Activated CD4-positive, alpha-beta T cell treated with anti-CD3 and anti-CD28 coated beads, Interleukin-2, amount 50 U/mL, for 48 hours (primary cell): ENCODE data around the gene MTHFD2L.
"Not testable (repeated sequence)": the region's sequence is repeated elsewhere in the genome, so short reads cannot be mapped to it uniquely, and the experiment has no call there.

Experiments used
- DNase-seq, 2 experiments: peaks; one replicate each; pipeline ENCODE4 v3.0.0-alpha.2; 2020

The MTHFD2L gene

DNA sequence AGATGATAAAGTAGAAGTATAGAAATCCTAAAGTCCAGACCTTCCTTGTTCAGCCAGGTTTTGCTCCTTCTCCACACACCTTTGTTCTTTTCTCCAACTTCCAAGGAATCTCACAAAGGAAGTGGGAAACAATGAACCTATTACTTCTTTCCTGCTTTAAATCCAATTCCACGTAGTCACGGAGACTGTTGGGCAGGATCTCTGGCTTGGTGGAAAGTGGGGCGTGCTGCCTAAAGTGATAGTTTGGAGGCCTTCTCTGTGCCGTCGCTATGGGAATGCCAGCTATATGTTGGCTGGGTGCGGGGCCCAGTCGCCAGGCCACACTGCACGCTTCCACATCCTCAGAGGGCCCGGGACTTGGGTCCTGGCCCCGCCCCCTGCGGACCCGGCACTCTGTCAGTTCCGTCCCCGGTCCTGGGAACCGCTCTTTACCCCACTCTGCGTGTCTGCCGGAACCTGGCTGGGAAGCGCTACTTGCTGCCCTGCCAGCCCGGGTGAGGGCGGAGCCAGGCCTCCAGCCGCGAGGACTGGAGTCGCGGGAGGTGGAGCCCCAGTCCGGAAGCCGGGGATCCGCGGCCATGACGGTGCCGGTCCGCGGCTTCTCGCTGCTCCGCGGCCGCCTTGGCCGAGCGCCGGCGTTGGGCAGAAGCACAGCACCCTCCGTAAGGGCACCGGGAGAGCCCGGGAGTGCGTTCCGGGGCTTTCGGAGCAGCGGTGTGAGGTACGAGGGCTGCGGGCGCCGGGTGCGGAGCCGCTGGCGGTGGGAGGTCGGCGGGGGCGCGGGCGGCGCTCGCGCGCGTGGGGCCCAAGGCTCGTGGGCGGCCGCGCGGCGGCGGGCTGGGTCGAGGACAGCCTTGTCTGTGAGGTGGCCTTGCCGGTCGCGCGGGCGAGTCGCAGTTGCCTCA is at the start of gene MTHFD2L:
Gene MTHFD2L (plus strand): TSS at position 558 of the 905 bp plus-strand sequence. CDS start 21 bp downstream, at position 579.
- peak; percentile 86 to 89 for DNase-seq

DNA sequence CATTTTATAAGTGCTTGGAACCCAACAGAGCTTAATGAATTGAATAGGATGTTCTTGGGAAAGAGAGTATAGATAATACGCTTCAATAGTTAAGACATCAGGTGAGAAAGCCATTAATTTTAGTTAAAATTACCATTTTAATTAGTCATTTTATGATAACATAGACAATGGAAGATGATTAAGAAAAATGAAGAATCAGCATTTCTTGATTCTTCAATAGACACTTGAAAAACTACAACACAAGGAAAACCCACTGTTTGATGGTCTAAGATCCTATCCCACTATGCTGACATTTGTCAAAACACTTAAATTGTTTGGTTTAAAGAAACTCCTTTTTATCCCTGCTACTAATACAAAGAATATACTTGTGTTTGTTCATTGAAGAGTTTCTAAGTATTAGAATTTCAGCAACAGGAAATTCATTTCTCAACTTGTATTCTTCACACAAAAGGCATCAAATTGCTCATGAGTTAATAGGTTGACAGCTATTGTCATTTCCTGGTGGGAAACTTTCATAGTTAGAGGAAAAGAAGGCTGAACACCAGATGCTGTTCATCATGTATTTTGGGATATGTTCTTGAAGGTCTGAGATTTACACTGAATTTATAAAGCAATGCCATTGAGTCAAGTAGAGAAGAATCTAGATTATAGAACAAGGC is 49.3 kb upstream of the MTHFD2L start:
- no peak for DNase-seq

DNA sequence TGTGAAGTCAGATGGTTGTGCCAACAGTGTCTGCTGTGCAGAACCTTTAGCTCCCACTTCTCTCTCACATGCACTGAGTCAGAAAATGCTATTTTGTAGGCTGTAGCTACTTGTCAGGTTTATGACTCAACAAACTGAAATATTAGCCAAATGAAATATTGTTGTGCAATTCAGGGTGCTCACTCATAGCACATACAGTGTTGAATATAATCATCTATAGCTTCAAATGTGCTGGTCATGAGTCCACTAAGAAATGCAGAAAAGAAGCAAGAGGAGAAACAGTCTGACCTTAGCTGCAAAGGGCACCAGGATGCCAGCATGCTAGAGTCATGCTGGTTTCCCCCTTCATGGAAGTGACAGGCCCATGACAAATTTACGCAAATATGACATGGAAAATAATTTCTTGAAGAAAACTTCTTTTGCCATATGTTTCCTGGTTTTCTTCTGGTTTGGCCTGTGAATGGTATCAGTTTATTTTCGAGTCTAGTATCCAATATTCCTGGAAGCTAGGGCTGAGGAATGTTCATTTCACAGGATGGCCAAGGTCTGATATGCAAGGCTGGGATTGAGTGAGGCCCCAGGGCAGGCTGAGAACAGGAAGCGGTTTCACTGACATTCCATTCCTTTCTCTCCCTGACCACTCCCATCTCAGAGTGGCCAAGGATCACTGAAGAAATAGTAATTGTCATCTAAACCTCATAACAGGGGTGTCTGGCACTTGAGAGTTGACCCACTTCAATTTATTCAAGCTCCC is 48.6 kb upstream of the MTHFD2L start:
- DNase-seq = no peak

GRCh38 chr4:74109870-74110605 is 47.9 kb upstream of the MTHFD2L start:
- DNase-seq = no peak

GRCh38 chr4:74110670-74111069 is 47.2 kb upstream of the MTHFD2L start:
- DNase-seq = no peak

DNA sequence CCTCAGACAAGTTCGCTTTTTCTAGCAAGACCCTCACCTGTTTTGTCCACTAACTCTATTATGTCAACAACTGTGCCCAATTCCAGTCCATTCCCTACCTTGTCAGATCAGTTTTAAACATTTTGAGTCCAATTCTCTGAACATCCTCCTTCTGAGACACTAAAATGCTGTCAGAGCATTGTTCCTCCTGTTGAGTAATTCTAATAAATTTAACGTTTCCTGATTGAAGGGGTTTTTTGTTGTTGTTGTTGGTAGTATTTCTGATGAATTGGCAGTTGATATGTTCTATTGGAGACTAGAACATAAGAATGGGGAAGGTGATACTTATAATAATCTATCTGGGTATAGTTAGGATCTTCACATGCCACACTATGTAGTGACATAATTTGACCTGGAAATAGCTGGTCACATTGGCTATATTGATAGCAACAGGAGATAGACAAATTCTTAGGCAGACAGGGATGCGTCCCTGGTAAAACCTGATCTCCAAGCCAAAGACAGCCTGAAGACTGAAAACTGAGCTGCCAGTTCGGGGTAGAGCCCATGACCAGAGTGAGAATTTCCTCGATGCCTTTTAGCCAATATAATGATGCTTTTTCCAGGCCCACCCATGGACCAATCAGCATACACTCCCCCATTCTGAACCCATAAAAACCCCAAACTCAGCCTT is 46.5 kb upstream of the MTHFD2L start:
- no peak for DNase-seq

DNA sequence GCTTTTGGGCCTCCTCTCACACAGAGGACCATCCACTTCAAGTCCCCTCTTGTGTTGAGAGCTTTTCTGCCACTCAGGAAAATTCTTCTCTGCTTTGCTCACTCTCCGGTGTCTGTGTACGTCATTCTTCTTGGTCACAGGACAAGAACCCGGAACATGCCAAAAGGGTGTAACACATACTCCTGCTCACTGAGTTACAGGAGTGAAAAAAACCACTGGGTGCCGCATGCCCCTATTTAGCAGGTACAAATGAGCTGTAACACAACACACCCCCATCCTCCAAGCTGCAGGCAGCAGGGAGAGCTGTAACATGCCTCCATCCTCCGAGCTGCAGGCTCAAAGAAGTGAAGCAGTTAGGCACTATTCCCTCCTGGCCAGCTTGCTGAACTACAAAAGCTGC is 45.9 kb upstream of the MTHFD2L start:
- no peak for DNase-seq

GRCh38 chr4:74112399-74113105 is 45.4 kb upstream of the MTHFD2L start:
- DNase-seq = no peak

- no peak for DNase-seq
Observed at GRCh38 chr4:74114234-74114633, 43.7 kb upstream of the MTHFD2L start.

DNA sequence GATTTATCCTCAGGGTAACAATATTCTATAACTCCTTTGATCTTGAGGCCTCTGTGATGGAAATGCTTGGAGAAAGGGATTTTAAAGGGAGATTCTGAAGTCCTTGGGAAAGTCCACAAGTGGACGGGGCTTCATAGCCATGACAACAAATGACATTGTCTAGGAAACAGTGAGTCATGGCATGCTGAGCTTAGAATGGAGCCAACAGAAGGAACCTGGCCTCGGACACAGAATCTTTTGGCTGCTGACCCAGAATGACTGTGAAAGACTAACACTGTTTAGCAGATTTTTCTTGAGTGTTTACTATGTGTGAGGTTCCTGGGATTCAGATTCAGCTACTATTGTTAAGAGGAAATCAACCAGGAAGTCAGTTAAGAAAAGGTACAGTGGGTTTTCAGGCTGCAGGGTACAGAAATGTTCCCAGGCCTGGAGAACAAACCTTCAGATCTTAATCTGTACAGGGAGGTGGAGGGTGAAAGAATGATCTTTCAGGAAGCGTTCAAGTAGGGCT is 40.8 kb upstream of the MTHFD2L start:
- no peak for DNase-seq

DNA sequence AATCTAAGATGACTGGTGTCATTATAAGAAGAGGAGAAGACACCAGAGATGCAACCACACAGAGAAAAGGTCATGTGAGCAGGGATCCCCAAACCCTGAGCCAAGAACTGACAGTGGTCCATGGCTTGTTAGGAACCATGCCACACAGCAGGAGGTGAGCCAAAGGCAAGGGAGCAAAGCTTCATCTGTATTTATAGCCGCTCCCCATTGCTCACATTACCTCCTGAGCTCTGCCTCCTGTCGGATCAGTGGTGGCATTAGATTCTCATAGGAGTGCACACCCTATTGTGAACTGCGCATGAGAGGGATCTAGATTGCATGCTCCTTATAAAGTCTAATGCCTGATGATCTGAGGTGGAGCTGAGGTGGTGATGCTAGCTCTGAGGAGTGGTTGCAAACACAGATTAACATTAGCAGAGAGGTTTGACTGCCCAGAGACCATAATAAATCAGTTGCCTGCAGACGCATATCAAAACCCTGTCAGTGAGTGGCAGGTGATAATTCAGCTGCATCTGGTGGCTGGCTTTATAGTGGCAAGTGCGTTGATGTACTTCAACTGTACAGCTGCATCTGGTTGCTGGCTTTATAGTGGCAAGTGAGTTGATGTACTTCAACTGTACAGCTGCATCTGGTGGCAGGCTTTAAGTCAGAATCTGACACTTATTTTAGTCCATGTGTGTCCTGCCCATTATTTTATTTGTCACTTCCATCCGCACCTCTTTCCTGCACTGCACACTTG is 39.1 kb upstream of the MTHFD2L start:
- no peak for DNase-seq

- no peak for DNase-seq
Observed at GRCh38 chr4:74120086-74120485, 37.8 kb upstream of the MTHFD2L start.

GRCh38 chr4:74121643-74122579 is 36.0 kb upstream of the MTHFD2L start:
- DNase-seq = no peak

- no peak for DNase-seq
Observed at GRCh38 chr4:74123065-74123728, 34.7 kb upstream of the MTHFD2L start.

DNA sequence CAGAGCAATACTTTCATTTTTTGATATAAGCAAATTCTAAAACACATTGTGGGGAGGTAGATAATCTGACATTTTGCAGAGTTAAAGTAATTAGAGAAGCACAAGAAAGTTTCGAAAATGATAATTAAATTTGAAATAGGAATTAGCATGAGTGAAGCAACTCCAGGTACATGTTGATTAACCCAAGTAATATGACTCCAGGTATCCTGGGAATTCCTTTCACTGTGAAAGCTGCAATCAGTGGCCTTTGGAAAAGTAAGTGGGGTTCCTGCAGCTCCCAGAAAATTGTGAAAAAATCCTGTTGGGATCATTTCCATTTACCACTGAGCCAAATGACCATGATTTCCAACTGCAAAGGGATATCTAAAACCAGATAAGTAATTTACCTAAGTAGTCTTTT is 32.9 kb upstream of the MTHFD2L start:
- DNase-seq = no peak

DNA sequence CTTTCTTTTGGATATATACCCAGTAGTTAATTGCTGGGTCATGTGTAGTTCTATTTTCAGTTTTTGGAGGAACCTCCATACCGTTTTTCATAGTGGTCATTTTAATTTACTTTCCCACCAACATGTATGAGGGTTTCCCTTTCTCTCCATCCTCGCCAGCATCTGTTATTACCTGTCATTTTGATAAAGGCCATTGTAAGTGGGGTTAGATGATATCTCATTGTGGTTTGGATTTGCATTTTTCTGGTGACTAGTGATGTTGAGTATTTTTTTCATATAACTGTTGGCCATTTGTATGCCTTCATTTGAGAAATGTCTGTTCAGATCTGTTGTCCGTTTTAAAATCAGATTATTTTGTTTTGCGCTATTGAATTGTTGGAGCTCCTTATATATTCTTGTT is 30.2 kb upstream of the MTHFD2L start:
- DNase-seq = no peak

GRCh38 chr4:74130843-74131242 is 27.1 kb upstream of the MTHFD2L start:
- not testable (repeated sequence) for DNase-seq

DNA sequence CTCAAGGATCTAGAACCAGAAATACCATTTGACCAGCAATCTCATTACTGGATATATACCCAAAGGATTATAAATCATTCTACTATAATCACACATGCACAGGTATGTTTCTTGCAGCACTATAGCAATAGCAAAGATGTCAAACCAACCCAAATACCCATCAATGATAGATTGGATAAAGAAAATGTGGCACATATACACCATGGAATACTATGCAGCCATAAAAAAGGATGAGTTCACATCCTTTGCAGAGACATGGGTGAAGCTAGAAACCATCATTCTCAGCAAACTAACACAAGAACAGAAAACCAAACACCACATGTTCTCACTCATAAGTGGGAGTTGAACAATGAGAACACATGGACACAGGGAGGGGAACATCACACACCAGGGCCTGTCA is 25.7 kb upstream of the MTHFD2L start:
- DNase-seq = not testable (repeated sequence)

DNA sequence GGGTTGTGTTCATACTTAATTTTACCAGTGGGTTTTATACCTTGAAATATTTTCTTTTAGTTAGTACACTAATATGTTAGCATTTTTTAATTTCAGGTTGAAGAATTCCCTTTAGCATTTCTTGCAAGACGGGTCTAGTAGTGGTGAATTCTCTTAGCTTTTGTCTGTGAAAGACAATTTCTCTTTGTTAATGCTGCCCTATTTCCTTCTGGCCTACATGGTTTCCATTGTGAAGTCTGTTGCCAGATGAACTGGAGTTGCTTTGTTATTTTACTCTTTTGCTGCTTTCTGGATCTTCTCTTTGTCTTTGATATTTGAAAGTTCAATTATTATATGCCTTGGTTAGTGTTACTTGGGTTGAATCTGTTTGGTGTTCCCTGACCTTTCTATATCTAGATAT is 25.0 kb upstream of the MTHFD2L start:
- no peak for DNase-seq
